Activated CD8-positive, alpha-beta memory T cell treated with anti-CD3 and anti-CD28 coated beads for 36 hours (primary cell): Measurements from ENCODE around the gene SAG. TPM values are rescaled to one million over a fixed set of nuclear protein-coding genes. Genes with fewer than 3 reads are reported as not detected.

ENCODE experiments used
- CTCF ChIA-PET: fragments of 350-600 bp; sonication (Branson Sonifier 250); formaldehyde crosslinking; loops from one replicate; lab custom pipeline; 2021; ENCODE audit warnings: antibody characterized with exemption; lab: Charles Lee
- POLR2A ChIA-PET: fragments of 350-600 bp; sonication (Branson Sonifier 250); formaldehyde crosslinking; loops from one replicate; lab custom pipeline; 2021; ENCODE audit warnings: antibody characterized with exemption; lab: Charles Lee
- total RNA-seq, 2 experiments: library from RNA; stranded (reverse); gene quantifications; one replicate each; pipeline ENCODE4 v1.2.3, GENCODE V29; 2021

The SAG gene
- total RNA-seq, 2 experiments from 2014 or later, result 0.15 TPM; not detected in 1

GRCh38 chr2:233281992-233282603, 25.5 kb upstream of the SAG start:
- ChIA-PET POLR2A (no interaction called here), CTCF (no interaction called here)

GRCh38 chr2:233285921-233286320, 21.7 kb upstream of the SAG start:
- POLR2A ChIA-PET, result no interaction called here
- CTCF ChIA-PET, result no interaction called here

- CTCF ChIA-PET, result interaction anchor here (1.4 kb wide), 1 partner anchor 12 kb away, joined by 3 read pairs; no protein-coding TSS in a partner anchor
- POLR2A ChIA-PET, result no interaction called here
These were observed 19.7 kb upstream of the SAG start for GRCh38 chr2:233287871-233288270.

GRCh38 chr2:233288663-233289062, 19.0 kb upstream of the SAG start:
- ChIA-PET POLR2A (no interaction called here), CTCF (no interaction called here)

- ChIA-PET POLR2A (no interaction called here), CTCF (no interaction called here)
These were observed 18.0 kb upstream of the SAG start for GRCh38 chr2:233289648-233290047.

- POLR2A ChIA-PET, result no interaction called here
- CTCF ChIA-PET, result no interaction called here
These were observed 17.4 kb upstream of the SAG start for GRCh38 chr2:233290051-233290845.

GRCh38 chr2:233295891-233296290, 11.7 kb upstream of the SAG start:
- POLR2A ChIA-PET, result interaction anchor here (0.6 kb wide), 2 partner anchors 18 to 73 kb away, joined by 3 to 4 read pairs; no protein-coding TSS in a partner anchor
- CTCF ChIA-PET, result no interaction called here

- ChIA-PET CTCF (no interaction called here), POLR2A (no interaction called here)
These were observed 10.5 kb upstream of the SAG start for GRCh38 chr2:233297076-233297475.

GRCh38 chr2:233300401-233300800, 7.2 kb upstream of the SAG start:
- ChIA-PET CTCF (no interaction called here), POLR2A (no interaction called here)

GRCh38 chr2:233301248-233301647, 6.4 kb upstream of the SAG start:
- POLR2A ChIA-PET, result no interaction called here
- CTCF ChIA-PET, result no interaction called here

- CTCF ChIA-PET, result no interaction called here
- POLR2A ChIA-PET, result no interaction called here
These were observed 5.8 kb upstream of the SAG start for GRCh38 chr2:233301811-233302210.

- POLR2A ChIA-PET, result no interaction called here
- CTCF ChIA-PET, result interaction anchor here (0.6 kb wide), 1 partner anchor 30 kb away, joined by 3 read pairs; no protein-coding TSS in a partner anchor
These were observed 4.4 kb upstream of the SAG start for GRCh38 chr2:233303252-233303651.

GRCh38 chr2:233311241-233311926, 3.8 kb downstream of the SAG start:
- ChIA-PET POLR2A (no interaction called here), CTCF (no interaction called here)

- ChIA-PET CTCF (no interaction called here), POLR2A (no interaction called here)
These were observed 5.3 kb downstream of the SAG start for GRCh38 chr2:233312874-233313273.

GRCh38 chr2:233314180-233314925, 6.7 kb downstream of the SAG start:
- ChIA-PET POLR2A (no interaction called here), CTCF (no interaction called here)

GRCh38 chr2:233317196-233317943, 9.8 kb downstream of the SAG start:
- ChIA-PET POLR2A (no interaction called here), CTCF (no interaction called here)

GRCh38 chr2:233319256-233319655, 11.6 kb downstream of the SAG start:
- POLR2A ChIA-PET, result no interaction called here
- CTCF ChIA-PET, result no interaction called here

GRCh38 chr2:233320470-233320869, 12.9 kb downstream of the SAG start:
- POLR2A ChIA-PET, result interaction anchor here (0.8 kb wide), 1 partner anchor 8 kb away, joined by 3 read pairs; no protein-coding TSS in a partner anchor

GRCh38 chr2:233321166-233321565, 13.6 kb downstream of the SAG start:
- POLR2A ChIA-PET, result no interaction called here
- CTCF ChIA-PET, result interaction anchor here (1.2 kb wide), 1 partner anchor 33 kb away, joined by 3 read pairs; no protein-coding TSS in a partner anchor

More at GRCh38 chr2:233320470-233320869, 12.9 kb downstream of the SAG start:
- CTCF ChIA-PET, result interaction anchor here (1.2 kb wide), 1 partner anchor 33 kb away, joined by 3 read pairs; no protein-coding TSS in a partner anchor
